SK-N-SH (cell line): ENCODE data around the gene TLN1. TPM values are rescaled to one million over a fixed set of nuclear protein-coding genes. Genes with fewer than 3 reads are reported as not detected.

Experiments used
- CTCF ChIA-PET: fragments of 300-600, 350-600 bp; formaldehyde crosslinking; extraction: SDS; loops from one replicate; lab custom pipeline; 2021; lab: Yijun Ruan, JAX
- POLR2A ChIA-PET: fragments of 350-600 bp; sonication (Branson Sonifier 250); formaldehyde crosslinking; extraction: SDS; loops from one replicate; lab custom pipeline; 2020; ENCODE audit warnings: antibody characterized with exemption, inconsistent platforms; lab: Yijun Ruan, JAX
- DNase-seq: peaks from one replicate; pipeline ENCODE4 v3.0.0; 2012
- H2AFZ ChIP-seq: fragments of 200-600 bp; sonication (generic); 2 replicates; pipeline ENCODE4 v1.8.1; 2016; ENCODE audit warnings: antibody characterized with exemption, mild to moderate bottlenecking, low read depth
- H3F3A ChIP-seq: fragments of 200-600 bp; sonication (generic); replicated peaks from 2 replicates; pipeline ENCODE3; 2016; ENCODE audit warnings: antibody characterized with exemption, mild to moderate bottlenecking; ENCODE audit not compliant: insufficient read depth
- H3K27ac ChIP-seq, 2 experiments: fragments of 200-500 bp in 1 of 2; fragments of 200-600 bp in 1 of 2; sonication (Bioruptor generic) in 1 of 2; sonication (generic), shearing (Covaris generic) in 1 of 2; 2 replicates each; pipeline versions ENCODE4 v1.5.1 to v1.6.1; 2014 to 2016; ENCODE audit warnings: low read depth in 2 of 2, inconsistent platforms in 1 of 2, low read length in 1 of 2, mild to moderate bottlenecking in 1 of 2, mixed read lengths in 1 of 2
- H3K27me3 ChIP-seq: fragments of 200-600 bp; sonication (generic), shearing (Covaris generic); 2 replicates; pipeline ENCODE4 v1.6.1; 2016; ENCODE audit warnings: mixed run types; ENCODE audit not compliant: insufficient read depth
- H3K36me3 ChIP-seq, 2 experiments: fragments of 200-500 bp in 1 of 2; fragments of 200-600 bp in 1 of 2; sonication (Bioruptor generic) in 1 of 2; sonication (generic) in 1 of 2; replicated peaks in 1 of 2; 2 replicates each; pipeline versions ENCODE3 to v1.5.1; 2014 to 2016; ENCODE audit warnings: low read length in 1 of 2, mild to moderate bottlenecking in 1 of 2; ENCODE audit not compliant: insufficient read depth in 2 of 2, control insufficient read depth in 1 of 2
- H3K4me1 ChIP-seq, 2 experiments: fragments of 200-500 bp in 1 of 2; fragments of 200-600 bp in 1 of 2; sonication (Bioruptor generic) in 1 of 2; sonication (generic), shearing (Covaris generic) in 1 of 2; 2 replicates each; pipeline versions ENCODE4 v1.5.1 to v1.6.1; 2014 to 2016; ENCODE audit warnings: low read depth in 1 of 2, low read length in 1 of 2, mixed run types in 1 of 2; ENCODE audit not compliant: insufficient read depth in 2 of 2, control insufficient read depth in 1 of 2
- H3K4me2 ChIP-seq: fragments of 200-600 bp; sonication (generic), shearing (Covaris generic); 2 replicates; pipeline ENCODE4 v1.6.1; 2017; ENCODE audit warnings: mixed run types
- H3K4me3 ChIP-seq, 2 experiments: fragments of 200-500 bp in 1 of 2; fragments of 200-600 bp in 1 of 2; sonication (Bioruptor generic) in 1 of 2; sonication (generic), shearing (Covaris generic) in 1 of 2; 2 replicates each; pipeline versions ENCODE4 v1.5.1 to v1.8.1; 2014 to 2016; ENCODE audit warnings: low read depth in 2 of 2, inconsistent platforms in 1 of 2, low read length in 1 of 2, mild to moderate bottlenecking in 1 of 2, mixed read lengths in 1 of 2, moderate library complexity in 1 of 2
- H3K79me2 ChIP-seq: fragments of 200-600 bp; sonication (generic); 2 replicates; pipeline ENCODE4 v1.8.1; 2017; ENCODE audit warnings: mild to moderate bottlenecking; ENCODE audit not compliant: insufficient read depth
- H3K9ac ChIP-seq: fragments of 200-600 bp; sonication (generic); 2 replicates; pipeline ENCODE4 v1.6.1; 2017; ENCODE audit warnings: mixed run types
- H3K9me2 ChIP-seq: fragments of 200-600 bp; sonication (generic); 2 replicates; pipeline ENCODE4 v1.6.1; 2017; ENCODE audit warnings: mixed run types
- H3K9me3 ChIP-seq: fragments of 200-600 bp; sonication (generic); 2 replicates; pipeline ENCODE4 v1.6.1; 2017; ENCODE audit warnings: mixed run types, mild to moderate bottlenecking, moderate library complexity
- H4K20me1 ChIP-seq: fragments of 200-600 bp; sonication (generic); 2 replicates; pipeline ENCODE4 v1.6.1; 2017; ENCODE audit warnings: mild to moderate bottlenecking, mixed run types; ENCODE audit not compliant: insufficient read depth
- CTCF ChIP-seq: fragments of 200-600 bp; sonication (generic); IDR thresholded peaks from 2 replicates; pipeline ENCODE4 v1.6.1; 2017; ENCODE audit warnings: antibody characterized with exemption, mild to moderate bottlenecking, moderate library complexity
- EP300 ChIP-seq, 2 experiments: IDR thresholded peaks; 2 replicates each; pipeline versions ENCODE4 v1.4.0 to v1.6.1; 2012; ENCODE audit warnings: borderline replicate concordance in 1 of 2, low read depth in 1 of 2, low read length in 1 of 2
- FOSL2 ChIP-seq: IDR thresholded peaks from 2 replicates; pipeline ENCODE4 v1.4.0; 2012; ENCODE audit warnings: low read depth, mild to moderate bottlenecking, moderate library complexity, borderline replicate concordance
- FOXJ3 ChIP-seq: sonication (generic); formaldehyde crosslinking; IDR thresholded peaks from 2 replicates; pipeline ENCODE4 v1.5.1; 2020; ENCODE audit warnings: mild to moderate bottlenecking, missing genetic modification reagents
- GABPA ChIP-seq: IDR thresholded peaks from 2 replicates; pipeline ENCODE4 v1.4.0; 2012; ENCODE audit warnings: low read depth, mild to moderate bottlenecking
- GATA2 ChIP-seq: sonication (generic); formaldehyde crosslinking; IDR thresholded peaks from 2 replicates; pipeline ENCODE4 v1.5.0; 2020; ENCODE audit warnings: mild to moderate bottlenecking, missing genetic modification reagents
- JUND ChIP-seq: IDR thresholded peaks from 2 replicates; pipeline ENCODE4 v1.4.0; 2012
- MAX ChIP-seq: IDR thresholded peaks from 2 replicates; pipeline ENCODE4 v1.4.0; 2012; ENCODE audit warnings: low read depth
- MEF2A ChIP-seq: IDR thresholded peaks from 2 replicates; pipeline ENCODE4 v1.4.0; 2012; ENCODE audit warnings: low read depth, borderline replicate concordance
- NRF1 ChIP-seq: IDR thresholded peaks from 2 replicates; pipeline ENCODE4 v1.6.1; 2012; ENCODE audit warnings: low read depth, mild to moderate bottlenecking, low read length
- PBX3 ChIP-seq: IDR thresholded peaks from 2 replicates; pipeline ENCODE4; 2012
- POLR2AphosphoS5 ChIP-seq: IDR thresholded peaks from 2 replicates; pipeline ENCODE4 v1.6.1; 2012; ENCODE audit warnings: low read depth, low read length
- RCOR1 ChIP-seq: fragments of 150-350 bp; IDR thresholded peaks from 2 replicates; pipeline ENCODE4 v1.6.1; 2017; ENCODE audit warnings: antibody characterized with exemption, low read length
- RFX5 ChIP-seq: IDR thresholded peaks from 2 replicates; pipeline ENCODE4 v1.6.1; 2012; ENCODE audit warnings: mild to moderate bottlenecking, improper control_type of control experiment, low read length
- TAF1 ChIP-seq: IDR thresholded peaks from 2 replicates; pipeline ENCODE4 v1.6.1; 2012; ENCODE audit warnings: low read depth, mild to moderate bottlenecking, low read length, moderate library complexity, borderline replicate concordance
- WGBS: methylation state at CpG from one replicate; pipeline ENCODE4 v1.1.6; 2017; ENCODE audit warnings: low lambda C conversion rate; 5-methylcytosine and 5-hydroxymethylcytosine counted together
- polyA plus RNA-seq, 3 experiments: library from polyadenylated mRNA; depleted of rRNA; stranded (reverse); fragments of >200 nt; gene quantifications; 2 replicates each; pipeline ENCODE4 v1.2.3, GENCODE V29; 2012
- TF ChIP-seq, protein P1 (sequence below): fragments of 150-350 bp; IDR thresholded peaks from 2 replicates; pipeline ENCODE4 v1.6.1; 2016; ENCODE audit warnings: mild to moderate bottlenecking, low read depth, low read length
- TF ChIP-seq, protein P2 (sequence below): IDR thresholded peaks from 2 replicates; pipeline ENCODE4 v1.6.1; 2012; ENCODE audit warnings: mild to moderate bottlenecking, low read depth, low read length, moderate library complexity
- TF ChIP-seq, protein P3 (sequence below): IDR thresholded peaks from 2 replicates; pipeline ENCODE4 v1.4.0; 2012; ENCODE audit warnings: low read depth, borderline replicate concordance

TLN1 gene
- polyA plus RNA-seq, 1 of the 3 experiments (the other 2 are of a cell fraction), result 115 TPM

DNA sequence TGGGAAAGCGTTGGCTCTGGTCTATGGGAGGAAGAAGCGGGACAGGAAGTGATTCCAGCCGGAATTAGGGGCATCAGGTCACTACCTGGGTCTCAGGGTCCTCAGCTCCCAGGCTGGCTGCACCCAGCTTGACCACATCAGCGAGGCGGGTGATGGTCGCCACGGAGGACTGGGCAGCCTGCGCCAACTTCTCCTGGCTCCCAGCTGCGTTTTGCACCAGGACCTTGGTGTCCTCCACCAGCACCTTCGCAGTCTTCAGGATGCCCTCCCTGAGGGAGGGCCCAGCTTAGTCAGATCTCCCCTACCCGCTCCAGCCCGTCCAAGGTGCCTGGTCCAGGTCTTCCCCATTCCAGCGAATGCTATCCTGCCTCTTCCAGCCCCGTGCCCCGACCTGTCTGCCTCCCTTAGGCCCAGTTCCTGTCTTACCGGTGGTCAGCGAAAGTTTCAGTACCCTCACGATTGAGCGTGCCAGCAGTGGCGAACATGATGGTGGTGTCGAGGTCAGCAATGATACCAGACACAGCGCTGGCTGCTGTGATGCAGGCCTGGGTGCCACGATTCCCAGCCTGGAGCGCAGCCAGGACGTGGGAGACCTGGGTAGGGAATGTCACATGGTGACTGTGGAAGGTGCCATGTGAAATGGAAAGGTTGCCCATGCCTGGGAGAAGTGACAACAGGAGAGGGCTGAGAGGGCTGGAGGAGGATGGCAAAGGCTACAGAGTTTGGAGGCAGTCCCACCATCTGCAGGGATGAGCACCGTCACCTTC is 27.9 kb downstream of the TLN1 start:
- H3K27ac ChIP-seq, result no peak overlapping the region
- H3K9ac ChIP-seq, result no peak overlapping the region
- no peak overlapping the region for H2AFZ ChIP-seq
- H3K9me3 ChIP-seq, result no peaks in the 10 kb centered on the region
- no peak overlapping the region for H3K4me3 ChIP-seq
- H3K27me3 ChIP-seq, result no peaks in the 10 kb centered on the region
- TF ChIP-seq RFX5 (no peak), FOSL2 (no peak)
- 95% methylated on average over 15 of the region's 26 CpGs for WGBS
- peaks cover 75 to 92% of the 10 kb centered on the region in 2 experiments for H3K36me3 ChIP-seq
- H3K4me1 ChIP-seq, result no peaks in the 10 kb centered on the region
- no peak overlapping the region for H3K4me2 ChIP-seq
- POLR2A ChIA-PET, result no interaction called here
- no peak for DNase-seq
- no peaks in the 10 kb centered on the region; the same call in 1 of the 2 replicates for H3K79me2 ChIP-seq
- no peaks in the 10 kb centered on the region for H4K20me1 ChIP-seq
- H3F3A ChIP-seq, result peaks cover 18% of the 10 kb centered on the region
- H3K9me2 ChIP-seq, result no peaks in the 10 kb centered on the region
- CTCF ChIA-PET, result interaction anchor here (1.1 to 19.9 kb wide), 5 partner anchors 8 to 58 kb away, joined by 3 to 183 read pairs (median 5); partner anchors contain the start of gene TLN1

- Histone ChIP-seq H3K79me2 (no peaks in the 10 kb centered on the region), H3K36me3 (peaks cover 63 to 92% of the 10 kb centered on the region in 2 experiments)
- CTCF ChIA-PET, result interaction anchor here (1.1 to 1.4 kb wide), 2 partner anchors 29 to 56 kb away, joined by 3 read pairs; partner anchors contain the start of gene TLN1
Measured at GRCh38 chr9:35702696-35703095, 29.3 kb downstream of the TLN1 start.

More at GRCh38 chr9:35702696-35703095, 29.3 kb downstream of the TLN1 start:
- H3K27ac ChIP-seq, result no peak overlapping the region
- H3K27me3 ChIP-seq, result no peaks in the 10 kb centered on the region
- TF ChIP-seq RCOR1 (no peak), CTCF (no peak), MAX (no peak), FOSL2 (no peak), FOXJ3 (CRISPR knock-in tag) (no peak), EP300 (IDR thresholded peaks at IDR 0.05; ENCODE audit: borderline replicate concordance in 1 of 2, low read depth in 1 of 2, low read length in 1 of 2) (no peak), GATA2 (CRISPR knock-in tag) (no peak), TAF1 (no peak), PBX3 (no peak), GABPA (no peak), POLR2AphosphoS5 (no peak), NRF1 (no peak), MEF2A (no peak), JUND (no peak)
- TF ChIP-seq, protein P1, sequence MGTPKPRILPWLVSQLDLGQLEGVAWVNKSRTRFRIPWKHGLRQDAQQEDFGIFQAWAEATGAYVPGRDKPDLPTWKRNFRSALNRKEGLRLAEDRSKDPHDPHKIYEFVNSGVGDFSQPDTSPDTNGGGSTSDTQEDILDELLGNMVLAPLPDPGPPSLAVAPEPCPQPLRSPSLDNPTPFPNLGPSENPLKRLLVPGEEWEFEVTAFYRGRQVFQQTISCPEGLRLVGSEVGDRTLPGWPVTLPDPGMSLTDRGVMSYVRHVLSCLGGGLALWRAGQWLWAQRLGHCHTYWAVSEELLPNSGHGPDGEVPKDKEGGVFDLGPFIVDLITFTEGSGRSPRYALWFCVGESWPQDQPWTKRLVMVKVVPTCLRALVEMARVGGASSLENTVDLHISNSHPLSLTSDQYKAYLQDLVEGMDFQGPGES, result no peak
- TF ChIP-seq, protein P2, sequence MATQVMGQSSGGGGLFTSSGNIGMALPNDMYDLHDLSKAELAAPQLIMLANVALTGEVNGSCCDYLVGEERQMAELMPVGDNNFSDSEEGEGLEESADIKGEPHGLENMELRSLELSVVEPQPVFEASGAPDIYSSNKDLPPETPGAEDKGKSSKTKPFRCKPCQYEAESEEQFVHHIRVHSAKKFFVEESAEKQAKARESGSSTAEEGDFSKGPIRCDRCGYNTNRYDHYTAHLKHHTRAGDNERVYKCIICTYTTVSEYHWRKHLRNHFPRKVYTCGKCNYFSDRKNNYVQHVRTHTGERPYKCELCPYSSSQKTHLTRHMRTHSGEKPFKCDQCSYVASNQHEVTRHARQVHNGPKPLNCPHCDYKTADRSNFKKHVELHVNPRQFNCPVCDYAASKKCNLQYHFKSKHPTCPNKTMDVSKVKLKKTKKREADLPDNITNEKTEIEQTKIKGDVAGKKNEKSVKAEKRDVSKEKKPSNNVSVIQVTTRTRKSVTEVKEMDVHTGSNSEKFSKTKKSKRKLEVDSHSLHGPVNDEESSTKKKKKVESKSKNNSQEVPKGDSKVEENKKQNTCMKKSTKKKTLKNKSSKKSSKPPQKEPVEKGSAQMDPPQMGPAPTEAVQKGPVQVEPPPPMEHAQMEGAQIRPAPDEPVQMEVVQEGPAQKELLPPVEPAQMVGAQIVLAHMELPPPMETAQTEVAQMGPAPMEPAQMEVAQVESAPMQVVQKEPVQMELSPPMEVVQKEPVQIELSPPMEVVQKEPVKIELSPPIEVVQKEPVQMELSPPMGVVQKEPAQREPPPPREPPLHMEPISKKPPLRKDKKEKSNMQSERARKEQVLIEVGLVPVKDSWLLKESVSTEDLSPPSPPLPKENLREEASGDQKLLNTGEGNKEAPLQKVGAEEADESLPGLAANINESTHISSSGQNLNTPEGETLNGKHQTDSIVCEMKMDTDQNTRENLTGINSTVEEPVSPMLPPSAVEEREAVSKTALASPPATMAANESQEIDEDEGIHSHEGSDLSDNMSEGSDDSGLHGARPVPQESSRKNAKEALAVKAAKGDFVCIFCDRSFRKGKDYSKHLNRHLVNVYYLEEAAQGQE, result no peak
- TF ChIP-seq, protein P3, sequence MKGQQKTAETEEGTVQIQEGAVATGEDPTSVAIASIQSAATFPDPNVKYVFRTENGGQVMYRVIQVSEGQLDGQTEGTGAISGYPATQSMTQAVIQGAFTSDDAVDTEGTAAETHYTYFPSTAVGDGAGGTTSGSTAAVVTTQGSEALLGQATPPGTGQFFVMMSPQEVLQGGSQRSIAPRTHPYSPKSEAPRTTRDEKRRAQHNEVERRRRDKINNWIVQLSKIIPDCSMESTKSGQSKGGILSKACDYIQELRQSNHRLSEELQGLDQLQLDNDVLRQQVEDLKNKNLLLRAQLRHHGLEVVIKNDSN, result no peak
- H3K9me3 ChIP-seq, result no peaks in the 10 kb centered on the region
- H3K9me2 ChIP-seq, result no peaks in the 10 kb centered on the region
- DNase-seq, result no peak
- no peak overlapping the region for H3K4me2 ChIP-seq
- no peak overlapping the region for H2AFZ ChIP-seq
- no peak overlapping the region for H3K4me3 ChIP-seq
- H4K20me1 ChIP-seq, result no peaks in the 10 kb centered on the region
- no peak overlapping the region for H3K9ac ChIP-seq
- H3K4me1 ChIP-seq, result no peaks in the 10 kb centered on the region
- POLR2A ChIA-PET, result no interaction called here
- WGBS, result 98% methylated on average over 7 of the region's 7 CpGs
- H3F3A ChIP-seq, result peaks cover 20% of the 10 kb centered on the region
